ENCODE results near the gene PARP9.
A peak's percentile ranks its signal among the peaks of the same experiment; 100 is the strongest.
"Not testable (repeated sequence)": the region's sequence is repeated elsewhere in the genome, so short reads cannot be mapped to it uniquely, and the experiment has no call there.

Gene PARP9

GRCh38 chr3:122578069-122578740 is 14.1 kb upstream of the PARP9 start:
- no peak for TF ChIP-seq CTCF (IDR thresholded peaks at IDR 0.05; ENCODE audit: low read depth, low read length, missing control alignments)
- DNase-seq (ENCODE audit: low read depth) = no peak
- in situ Hi-C loops (cut with HindIII; ENCODE audit: low sequenced_read_pairs) = no loop called here
- H3K4me3 ChIP-seq (ENCODE audit: low read depth, low read length) = peak overlapping the region; percentile 36

DNA sequence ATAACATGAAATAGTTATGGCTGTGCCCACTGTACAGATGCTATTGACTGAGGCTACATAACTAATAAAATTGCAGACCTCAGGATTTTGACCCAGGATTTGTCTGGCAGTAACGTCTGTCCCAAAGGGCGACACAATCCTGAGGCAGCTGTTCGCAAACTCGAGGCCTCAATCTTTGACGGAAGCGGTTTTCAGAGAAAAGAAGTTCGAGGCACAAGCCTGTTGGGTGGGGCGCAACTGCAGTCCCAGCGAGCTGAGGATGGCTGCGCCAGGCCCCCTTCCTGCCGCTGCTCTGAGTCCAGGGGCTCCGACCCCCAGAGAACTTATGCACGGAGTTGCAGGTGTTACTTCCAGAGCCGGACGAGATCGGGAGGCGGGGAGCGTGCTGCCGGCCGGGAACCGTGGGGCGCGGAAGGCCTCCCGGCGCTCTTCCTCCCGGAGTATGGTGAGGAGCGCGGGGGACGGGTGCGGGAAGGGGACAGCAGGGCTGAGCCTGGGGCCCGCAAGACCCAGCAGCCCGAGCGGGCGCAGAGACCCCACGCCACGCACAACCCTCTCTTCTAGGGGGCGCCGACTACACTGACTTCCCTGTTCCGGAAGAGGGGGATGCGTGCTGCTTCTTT is 13.4 kb upstream of the PARP9 start, which contains the start of gene PARP15:
PARP15 (plus strand) TSS at position 242 of the 623 bp plus-strand sequence; CDS start at position 260, 18 bp downstream.
- H3K4me3 ChIP-seq (ENCODE audit: low read depth, low read length) = peak within 1 kb of the TSS; percentile 36
- no peak for DNase-seq (ENCODE audit: low read depth)
- TF ChIP-seq CTCF (IDR thresholded peaks at IDR 0.05; ENCODE audit: low read depth, low read length, missing control alignments) = peak; percentile 12
- in situ Hi-C loops (cut with HindIII; ENCODE audit: low sequenced_read_pairs) = no loop called here

DNA sequence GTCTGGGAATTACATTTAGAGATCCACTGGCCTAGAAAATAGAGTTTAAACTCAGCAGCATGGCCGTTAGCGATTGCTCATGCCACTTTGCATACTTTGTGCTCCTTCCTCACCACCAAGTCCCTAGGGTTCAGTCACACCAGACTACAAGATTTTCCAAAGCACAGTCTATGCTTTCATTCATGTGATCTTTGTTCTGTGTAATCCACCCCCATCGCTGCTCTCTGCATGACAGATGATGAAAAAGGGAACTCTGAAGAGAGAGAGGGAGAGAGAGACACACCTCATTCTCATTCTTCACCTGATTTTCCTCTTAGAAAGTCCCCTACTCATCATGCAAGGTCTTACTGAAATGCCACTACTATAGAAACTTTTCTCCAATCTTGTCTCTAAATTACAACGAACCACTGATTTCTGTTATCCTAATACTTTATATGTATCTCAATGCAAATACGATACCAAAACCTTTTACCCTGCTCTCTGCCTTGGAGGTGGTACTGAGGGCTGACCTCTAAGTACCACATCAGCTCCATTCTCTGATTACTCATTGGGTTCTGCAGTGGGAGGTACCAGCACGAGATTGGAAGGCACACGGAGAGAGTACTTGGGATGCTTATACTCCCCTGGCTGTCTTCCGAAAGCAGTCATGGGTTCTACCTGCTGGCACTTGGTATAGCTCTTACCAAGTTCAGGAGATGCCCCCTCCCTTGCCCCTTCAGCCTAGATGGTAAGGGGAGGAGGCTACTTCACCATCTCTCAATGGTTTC is 12.3 kb upstream of the PARP9 start:
- TF ChIP-seq CTCF (IDR thresholded peaks at IDR 0.05; ENCODE audit: low read depth, low read length, missing control alignments) = no peak
- in situ Hi-C loops (cut with HindIII; ENCODE audit: low sequenced_read_pairs) = no loop called here
- no peak overlapping the region for H3K4me3 ChIP-seq (ENCODE audit: low read depth, low read length)
- DNase-seq (ENCODE audit: low read depth) = no peak

DNA sequence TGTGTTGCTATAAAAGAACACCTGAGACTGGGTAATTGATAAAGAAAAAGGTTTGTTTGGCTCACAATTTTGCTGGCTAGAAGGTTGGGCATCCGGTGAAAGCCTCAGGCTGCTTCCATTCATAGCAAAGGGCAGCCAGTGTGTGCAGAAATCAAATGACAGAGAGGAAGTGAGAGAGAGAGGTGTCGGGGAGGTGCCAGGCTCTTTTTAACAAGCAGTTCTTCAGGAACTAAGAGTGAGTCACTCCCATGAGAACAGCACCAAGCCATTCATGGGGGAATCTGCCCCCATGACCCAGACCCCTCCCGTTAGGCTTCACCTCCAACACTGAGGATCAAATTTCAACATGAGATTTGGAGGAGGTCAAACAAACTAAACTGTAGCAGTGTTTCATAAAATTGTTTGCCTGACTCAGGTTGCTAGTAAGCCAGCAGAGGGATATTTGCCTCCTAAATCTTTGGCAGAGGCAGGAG is 8.9 kb upstream of the PARP9 start:
- DNase-seq (ENCODE audit: low read depth) = no peak
- TF ChIP-seq CTCF (IDR thresholded peaks at IDR 0.05; ENCODE audit: low read depth, low read length, missing control alignments) = no peak
- in situ Hi-C loops (cut with HindIII; ENCODE audit: low sequenced_read_pairs) = no loop called here
- H3K4me3 ChIP-seq (ENCODE audit: low read depth, low read length) = no peak overlapping the region

- no peak for TF ChIP-seq CTCF (IDR thresholded peaks at IDR 0.05; ENCODE audit: low read depth, low read length, missing control alignments)
- DNase-seq (ENCODE audit: low read depth) = no peak
- in situ Hi-C loops (cut with HindIII; ENCODE audit: low sequenced_read_pairs) = loop anchor here (5.0 kb wide), 2 partner anchors 61 to 64 kb away; no protein-coding TSS in a partner anchor
- no peak overlapping the region for H3K4me3 ChIP-seq (ENCODE audit: low read depth, low read length)
Observed at GRCh38 chr3:122568755-122569154, 4.7 kb upstream of the PARP9 start.

DNA sequence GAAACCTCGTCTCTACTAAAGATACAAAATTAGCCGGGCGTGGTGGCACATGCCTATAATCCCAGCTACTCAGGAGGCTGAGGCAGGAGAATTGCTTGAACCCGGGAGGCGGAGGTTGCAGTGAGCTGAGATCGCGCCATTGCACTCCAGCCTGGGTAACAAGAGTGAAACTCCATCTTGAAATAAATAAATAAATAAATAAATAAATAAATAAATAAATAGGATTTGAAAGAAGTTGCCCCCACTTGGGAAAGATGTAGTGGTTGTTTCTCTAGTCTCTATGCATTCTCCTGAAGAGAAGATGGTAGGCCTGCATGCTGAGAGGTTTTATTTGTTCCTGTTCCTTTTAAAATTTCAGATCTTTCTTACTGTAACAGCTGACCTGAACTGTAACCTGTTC is 4.0 kb upstream of the PARP9 start:
- in situ Hi-C loops (cut with HindIII; ENCODE audit: low sequenced_read_pairs) = loop anchor here (5.0 kb wide), 2 partner anchors 61 to 64 kb away; no protein-coding TSS in a partner anchor
- not testable (repeated sequence) for DNase-seq (ENCODE audit: low read depth); H3K4me3 ChIP-seq (ENCODE audit: low read depth, low read length)
